Dermis microvascular lymphatic vessel endothelial cell (primary cell): ENCODE measurements around the gene MARCHF7. TPM values are rescaled to one million over a fixed set of nuclear protein-coding genes. Genes with fewer than 3 reads are reported as not detected.
"Not testable (repeated sequence)": the region's sequence is repeated elsewhere in the genome, so short reads cannot be mapped to it uniquely, and the experiment has no call there.

ENCODE experiments used
- DNase-seq, 2 donors: peaks; one replicate each; pipeline versions ENCODE4 v3.0.0 to v3.0.0-alpha.2; 2010; ENCODE audit warnings: low read depth in 2 of 2
- total RNA-seq: library from RNA; depleted of rRNA; stranded (reverse); fragments of >200 nt; gene quantifications from 2 replicates; pipeline ENCODE4 v1.2.1, GENCODE V29; 2014

Gene MARCHF7, protein sequence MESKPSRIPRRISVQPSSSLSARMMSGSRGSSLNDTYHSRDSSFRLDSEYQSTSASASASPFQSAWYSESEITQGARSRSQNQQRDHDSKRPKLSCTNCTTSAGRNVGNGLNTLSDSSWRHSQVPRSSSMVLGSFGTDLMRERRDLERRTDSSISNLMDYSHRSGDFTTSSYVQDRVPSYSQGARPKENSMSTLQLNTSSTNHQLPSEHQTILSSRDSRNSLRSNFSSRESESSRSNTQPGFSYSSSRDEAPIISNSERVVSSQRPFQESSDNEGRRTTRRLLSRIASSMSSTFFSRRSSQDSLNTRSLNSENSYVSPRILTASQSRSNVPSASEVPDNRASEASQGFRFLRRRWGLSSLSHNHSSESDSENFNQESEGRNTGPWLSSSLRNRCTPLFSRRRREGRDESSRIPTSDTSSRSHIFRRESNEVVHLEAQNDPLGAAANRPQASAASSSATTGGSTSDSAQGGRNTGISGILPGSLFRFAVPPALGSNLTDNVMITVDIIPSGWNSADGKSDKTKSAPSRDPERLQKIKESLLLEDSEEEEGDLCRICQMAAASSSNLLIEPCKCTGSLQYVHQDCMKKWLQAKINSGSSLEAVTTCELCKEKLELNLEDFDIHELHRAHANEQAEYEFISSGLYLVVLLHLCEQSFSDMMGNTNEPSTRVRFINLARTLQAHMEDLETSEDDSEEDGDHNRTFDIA
- 63.8 and 92.3 TPM in 2 replicates for total RNA-seq

DNA sequence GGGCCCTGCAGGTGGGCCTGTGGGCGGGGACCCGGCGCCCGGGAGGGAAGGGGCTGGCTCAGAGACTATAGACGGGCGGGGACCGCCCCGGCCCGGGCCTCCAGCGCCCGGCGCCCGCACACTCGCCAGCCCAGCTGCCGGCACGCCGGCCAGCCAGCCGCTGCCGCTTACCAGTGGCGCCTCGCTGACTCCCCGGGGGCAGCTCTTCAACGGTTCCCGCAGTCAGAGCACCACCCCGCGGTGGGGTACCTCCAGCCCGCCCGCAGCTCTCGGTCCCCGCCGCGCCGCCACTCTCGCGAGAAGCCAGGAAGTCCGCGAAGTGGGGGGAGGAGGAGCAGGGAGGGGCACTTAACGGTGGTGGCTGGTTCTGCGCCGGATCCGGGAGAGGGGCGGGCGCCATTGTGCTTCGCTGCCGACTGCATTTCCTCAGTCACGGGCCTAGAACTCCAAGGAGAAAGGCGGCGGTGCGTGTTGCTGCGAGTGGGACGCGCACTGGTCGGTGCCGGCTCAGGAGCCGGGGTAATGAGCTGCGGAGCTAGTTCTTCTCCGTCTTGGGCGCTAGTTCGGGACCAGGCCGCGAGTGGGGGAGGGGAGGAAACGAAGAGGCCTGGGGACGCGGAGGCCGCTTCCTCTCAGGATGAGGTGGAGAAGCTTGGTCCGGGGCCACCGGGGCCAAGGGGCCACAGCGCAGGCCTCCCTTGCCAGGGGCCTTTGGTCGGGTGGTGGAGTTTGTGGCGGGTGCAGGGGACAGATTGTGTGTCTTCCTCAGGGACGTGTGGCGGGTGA, at the start of gene MARCHF7:
Gene MARCHF7 (plus strand): TSS at position 364 of the 786 bp plus-strand sequence. CDS start 16,517 bp downstream, outside the sequence.
- peak; percentile 87 to 96 for DNase-seq

DNA sequence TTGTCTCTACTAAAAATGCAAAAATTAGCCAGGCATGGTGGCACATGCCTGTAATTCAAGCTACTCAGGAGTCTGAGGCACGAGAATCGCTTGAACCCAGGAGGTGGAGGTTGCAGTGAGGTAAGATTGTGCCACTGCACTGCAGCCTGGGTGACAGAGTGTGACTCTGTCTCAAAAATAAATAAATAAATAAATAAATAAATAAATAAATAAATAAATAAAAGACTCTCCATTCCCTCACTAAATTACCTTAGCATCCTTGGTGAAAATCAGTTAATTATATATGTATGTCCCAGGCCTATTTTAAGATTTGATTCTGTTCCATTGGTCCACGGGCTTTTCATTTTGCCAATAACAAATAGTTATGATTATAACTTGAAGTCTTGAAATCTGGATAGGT, 44.9 kb upstream of the MARCHF7 start:
- not testable (repeated sequence) for DNase-seq

DNA sequence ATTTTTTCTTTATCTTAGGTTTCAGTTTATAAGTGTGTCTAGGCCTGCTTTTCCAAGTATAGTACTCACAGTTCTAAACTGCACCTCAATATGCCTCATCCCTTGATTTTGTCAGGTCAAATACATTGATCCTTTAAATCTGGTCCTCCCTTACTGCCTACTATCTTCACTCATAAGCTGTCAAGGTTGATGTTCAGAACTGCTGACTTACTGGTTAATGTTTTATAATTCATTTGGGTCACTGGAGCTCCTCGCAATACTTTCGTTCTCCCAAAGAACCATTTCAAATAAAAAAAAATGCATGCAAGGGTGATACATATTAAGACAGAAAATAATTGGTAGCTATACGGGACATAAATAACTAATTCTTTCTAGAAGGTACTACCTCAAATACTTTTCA, 41.3 kb upstream of the MARCHF7 start:
- no peak for DNase-seq

DNA sequence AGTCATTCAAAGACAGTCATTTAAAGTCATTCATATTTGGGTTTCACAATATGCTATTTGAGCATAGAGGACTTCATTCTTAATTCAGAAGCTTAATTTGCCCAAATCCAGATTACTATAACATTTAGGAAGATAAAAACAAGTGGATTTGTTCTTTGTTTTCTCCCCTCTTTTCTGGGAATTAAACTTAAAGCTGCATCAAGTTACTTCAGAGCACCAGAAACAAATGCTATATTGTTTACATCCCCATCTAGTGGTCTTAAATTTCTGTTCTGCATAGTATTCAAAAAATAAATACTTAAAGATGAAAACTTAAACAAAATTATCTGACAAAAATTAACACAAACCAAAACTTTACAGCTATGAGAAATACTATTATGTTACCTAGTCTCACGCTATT, 34.7 kb upstream of the MARCHF7 start:
- peak; percentile 10 to 36 for DNase-seq

DNA sequence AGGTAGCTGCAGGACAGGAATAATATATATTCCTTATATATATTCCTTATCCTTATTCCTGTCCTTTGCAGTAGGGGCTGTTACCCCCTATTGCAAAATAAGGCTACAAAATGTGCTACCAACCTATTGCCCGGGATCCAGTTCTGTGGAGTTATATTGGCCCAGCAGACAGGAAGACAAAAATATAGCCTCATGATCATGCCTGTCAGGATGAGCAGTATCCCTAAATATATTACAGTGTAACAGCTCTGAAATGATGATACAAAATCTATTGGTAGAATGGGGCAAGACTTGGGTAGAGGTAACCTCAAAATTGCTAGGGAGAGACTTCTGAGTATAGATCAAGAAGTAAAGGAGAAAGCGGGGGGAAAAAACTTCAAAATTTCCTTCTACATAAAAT, 31.6 kb upstream of the MARCHF7 start:
- DNase-seq, result no peak

DNA sequence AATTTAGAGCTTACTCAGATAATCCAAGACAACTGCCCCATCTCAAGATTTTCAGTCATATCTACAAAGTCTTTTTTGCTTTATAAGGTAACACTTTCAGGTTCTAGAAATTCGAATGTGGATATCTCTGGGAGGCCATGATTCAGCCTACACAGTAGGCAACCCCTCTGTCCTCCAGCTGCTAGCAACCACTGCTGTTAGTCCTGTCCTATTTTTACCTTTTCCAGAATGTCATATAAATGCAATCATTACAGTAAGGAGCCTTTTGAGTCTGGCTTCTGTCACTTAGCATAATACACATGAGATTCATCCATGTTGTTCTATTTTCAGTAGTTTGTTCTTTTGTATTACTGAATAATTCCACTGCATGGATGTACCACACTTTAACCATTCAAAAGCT, 28.5 kb upstream of the MARCHF7 start:
- DNase-seq, result no peak

DNA sequence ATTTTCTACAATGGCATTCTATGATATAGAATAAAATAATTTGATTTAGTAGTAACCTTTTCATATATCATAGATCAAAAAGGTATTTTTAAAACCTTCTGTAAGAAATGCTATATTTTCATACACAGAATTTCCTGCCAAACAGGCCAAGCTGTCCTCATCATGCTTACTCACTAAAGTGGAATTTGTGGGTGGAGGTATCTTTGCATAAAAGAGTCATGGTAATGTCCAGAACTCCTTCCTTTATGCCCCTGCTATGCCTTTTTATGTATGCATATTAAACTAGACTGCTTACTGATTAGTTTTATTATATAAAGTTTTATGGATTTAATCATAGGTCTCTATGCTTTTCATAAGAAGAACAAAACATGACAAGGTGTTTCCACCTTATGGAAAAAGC, 27.5 kb upstream of the MARCHF7 start:
- DNase-seq, result peak in 1 of 2 donors; percentile 39

DNA sequence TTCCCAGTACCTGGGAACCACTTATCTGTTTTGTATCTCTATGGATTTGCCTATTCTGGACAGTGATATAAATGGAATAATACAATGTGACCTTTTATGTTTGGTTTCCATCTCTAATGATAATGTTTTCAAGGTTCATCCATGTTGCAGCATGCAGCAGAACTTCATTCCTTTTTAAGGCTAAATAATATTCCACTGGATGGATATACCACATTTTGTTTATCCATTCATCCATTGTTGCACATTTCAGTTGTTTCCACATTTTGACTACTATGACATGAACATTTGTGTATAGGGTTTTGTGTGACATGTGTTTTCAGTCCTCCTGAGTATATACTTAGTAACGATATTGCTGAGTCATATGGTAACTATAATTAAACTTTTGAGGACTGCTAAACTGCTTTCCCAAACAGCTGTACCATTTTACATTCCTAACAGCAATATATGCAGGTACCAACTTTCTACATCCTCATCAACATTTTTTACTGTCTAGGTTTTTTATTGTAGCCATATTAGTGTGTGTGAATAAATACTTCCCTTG, 17.7 kb upstream of the MARCHF7 start:
- no peak for DNase-seq

DNA sequence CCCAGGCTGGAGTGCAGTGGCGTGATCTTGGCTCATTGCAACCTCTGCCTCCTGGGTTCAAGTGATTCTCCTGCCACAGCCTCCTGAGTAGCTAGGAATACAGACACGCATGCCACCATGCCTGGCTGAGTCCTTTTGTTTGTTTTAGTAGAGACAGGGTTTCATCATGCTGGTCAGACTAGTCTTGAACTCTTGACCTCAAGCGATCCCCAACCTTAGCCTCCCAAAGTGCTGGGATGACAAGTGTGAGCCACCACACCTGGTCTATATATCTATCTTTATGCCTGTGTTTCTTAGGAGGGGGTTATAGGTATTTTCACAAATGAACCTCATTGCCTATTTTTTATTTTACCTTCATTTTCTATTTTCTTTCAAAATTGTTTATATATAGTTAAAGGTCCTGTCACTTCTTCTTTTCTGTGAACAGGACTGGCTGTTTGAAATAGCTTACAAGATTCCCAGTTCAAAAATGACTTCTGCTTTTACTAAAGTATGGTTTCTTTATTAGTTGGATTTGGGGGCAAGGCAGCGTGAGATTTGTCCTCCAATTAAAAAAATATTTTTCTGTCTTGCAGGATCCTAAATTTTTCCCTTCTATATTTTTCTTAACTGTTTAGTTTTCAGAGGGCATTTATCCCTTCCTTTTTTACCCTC, 16.4 kb upstream of the MARCHF7 start:
- no peak for DNase-seq

DNA sequence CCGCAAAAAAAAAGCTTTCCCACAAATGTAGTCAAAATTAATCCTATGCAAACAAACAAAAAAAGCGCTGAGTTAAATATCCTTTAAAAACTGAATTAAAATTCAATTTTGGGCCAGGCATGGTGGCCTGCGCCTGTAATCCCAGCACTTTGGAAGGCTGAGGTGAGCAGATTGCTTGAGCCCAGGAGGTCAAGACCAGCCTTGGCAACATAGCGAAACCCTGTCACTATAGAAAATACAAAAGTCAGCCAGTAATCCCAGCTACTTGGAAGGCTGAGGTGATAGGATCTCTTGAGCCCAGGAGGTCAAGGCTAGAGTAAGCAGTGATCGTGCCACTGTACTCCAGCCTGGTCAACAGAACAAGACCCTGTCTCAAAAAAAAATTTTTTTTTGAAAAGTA, 8.8 kb upstream of the MARCHF7 start:
- DNase-seq, result no peak

DNA sequence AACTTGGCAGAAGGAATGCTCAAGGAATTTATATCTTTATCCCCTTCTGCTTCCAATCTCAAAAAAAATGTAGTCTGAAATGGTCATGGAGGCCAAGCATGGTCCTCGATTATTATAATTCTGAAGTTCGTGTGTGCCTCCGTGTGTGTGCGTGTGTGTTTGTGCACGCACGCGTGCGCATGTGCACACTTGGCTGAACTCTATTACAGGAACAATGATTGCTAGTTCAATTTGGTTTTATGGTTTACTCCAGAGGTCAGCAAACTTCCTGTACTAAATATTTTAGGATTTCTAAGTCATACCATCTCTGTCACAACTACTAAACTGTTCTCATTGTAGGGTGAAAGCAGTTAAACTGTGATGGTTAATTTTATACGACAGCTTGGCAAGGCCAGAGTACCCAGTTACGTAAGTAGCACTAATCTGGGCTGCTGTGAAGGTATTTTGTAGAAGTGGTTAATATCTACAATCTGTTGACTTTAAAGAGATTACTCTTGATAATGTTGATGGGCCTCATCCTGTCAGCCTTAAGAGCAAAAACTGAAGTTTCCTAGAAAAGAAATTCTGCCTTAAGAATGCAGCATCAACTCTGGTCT, 5.8 kb upstream of the MARCHF7 start:
- DNase-seq, result no peak

DNA sequence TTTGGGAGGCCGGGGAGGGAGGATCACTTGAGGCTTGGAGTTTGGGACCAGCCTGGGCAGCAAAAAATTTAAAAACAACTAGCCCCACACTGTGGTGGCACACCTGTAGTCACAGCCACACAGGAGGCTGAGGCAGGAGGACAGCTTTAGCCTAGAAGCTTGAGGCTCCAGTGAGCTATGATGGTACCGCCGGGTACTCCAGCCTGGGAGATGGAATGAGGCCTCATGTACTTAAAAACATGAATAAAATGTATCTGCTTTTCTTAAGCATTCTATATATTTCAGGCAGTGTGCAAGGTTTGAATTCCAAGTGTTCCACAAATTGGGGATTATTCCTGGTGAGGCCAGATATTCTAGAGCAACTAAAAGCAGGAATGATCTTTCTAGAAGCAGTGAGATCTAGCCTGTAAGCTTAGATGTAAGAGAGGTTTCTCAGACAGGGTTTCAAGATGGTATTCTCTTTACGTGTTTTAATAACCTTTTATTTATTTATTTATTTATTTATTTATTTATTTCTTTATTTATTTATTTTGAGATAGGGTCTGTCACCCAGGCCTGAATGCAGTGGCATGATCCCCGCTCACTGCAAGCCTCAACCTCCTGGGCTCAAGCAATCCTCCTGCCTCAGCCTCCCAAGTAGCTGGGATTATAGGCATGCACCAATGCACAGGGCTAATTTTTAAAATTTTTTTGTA, 4.1 kb upstream of the MARCHF7 start:
- no peak for DNase-seq

DNA sequence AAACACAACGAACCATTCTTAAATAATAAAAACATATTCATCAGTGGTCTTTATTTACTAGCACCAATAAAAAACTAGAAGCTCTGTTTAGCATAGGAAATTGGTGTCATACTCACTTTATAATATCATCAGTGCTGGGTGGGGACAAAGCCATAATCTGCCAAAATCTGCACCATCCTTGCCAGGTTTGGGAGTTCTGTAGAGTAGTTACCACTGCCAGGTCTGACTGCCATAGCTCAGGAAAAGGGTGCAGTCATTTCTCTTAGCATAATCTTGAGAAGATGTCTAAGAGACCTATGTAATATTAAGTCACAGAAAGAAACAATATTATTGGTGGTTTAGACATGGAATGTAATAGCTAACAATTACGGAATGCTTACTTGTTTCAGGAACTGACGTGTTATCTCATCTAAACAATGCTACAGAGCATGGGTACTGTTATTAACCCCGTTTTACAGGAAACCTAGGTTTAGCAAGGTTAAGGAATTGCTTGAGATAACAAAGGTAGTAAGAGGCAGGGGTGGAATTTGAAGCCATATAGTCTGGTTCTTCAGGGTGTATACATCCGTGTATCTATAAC, 1.6 kb upstream of the MARCHF7 start:
- peak; percentile 41 to 66 for DNase-seq

DNA sequence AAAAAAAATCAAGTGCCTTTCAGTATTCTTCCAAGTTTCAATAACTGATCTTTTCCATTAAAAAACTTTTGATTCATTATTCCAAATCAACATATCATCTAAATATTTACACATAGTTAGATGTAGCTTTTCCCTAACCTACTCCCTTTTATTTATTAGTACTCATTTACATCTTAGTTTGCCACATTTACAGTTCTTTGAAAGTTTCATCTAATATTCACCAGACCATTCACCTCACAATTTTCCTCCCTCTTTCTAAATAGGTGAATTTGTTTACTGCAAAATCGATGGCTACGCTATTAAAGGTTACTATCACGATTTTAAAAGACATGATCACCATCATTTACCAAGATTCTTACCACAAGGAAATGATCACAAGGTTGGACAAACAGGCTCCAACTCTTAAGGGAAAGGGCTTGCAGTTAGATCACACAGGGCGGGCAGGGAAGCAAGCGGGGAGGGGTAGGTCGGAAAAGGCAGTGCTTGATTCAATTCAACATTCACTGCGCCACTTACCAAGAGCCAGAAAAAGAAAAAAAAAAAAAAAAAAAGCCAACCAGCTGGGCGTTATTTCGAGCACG, 654 bp upstream of the MARCHF7 start:
- DNase-seq, result no peak

DNA sequence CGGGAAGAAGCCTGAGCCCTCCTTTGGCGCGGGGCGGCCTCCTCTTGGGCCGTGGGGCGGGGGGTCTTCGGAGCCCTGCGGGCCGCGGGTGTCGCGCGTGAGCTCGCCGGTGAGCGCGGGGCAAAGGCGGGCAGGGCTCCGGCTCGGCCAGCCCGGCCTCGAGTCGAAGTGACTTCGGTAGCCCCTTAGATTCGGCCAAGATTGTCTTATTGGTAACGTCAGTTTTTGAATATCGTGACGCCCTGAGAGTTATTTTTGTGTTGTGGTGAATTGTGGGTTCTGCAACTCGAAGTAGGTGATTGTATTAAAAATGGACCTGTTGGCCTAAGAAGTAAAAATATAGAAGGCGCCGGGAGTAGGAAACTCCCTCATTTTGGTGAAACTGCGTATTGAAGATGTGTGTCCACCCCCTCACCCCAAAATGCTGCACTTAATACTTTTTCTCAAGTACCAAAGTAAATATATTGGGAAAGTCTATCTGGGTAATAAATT, 669 bp downstream of the MARCHF7 start:
- DNase-seq, result peak in 1 of 2 donors; percentile 34

DNA sequence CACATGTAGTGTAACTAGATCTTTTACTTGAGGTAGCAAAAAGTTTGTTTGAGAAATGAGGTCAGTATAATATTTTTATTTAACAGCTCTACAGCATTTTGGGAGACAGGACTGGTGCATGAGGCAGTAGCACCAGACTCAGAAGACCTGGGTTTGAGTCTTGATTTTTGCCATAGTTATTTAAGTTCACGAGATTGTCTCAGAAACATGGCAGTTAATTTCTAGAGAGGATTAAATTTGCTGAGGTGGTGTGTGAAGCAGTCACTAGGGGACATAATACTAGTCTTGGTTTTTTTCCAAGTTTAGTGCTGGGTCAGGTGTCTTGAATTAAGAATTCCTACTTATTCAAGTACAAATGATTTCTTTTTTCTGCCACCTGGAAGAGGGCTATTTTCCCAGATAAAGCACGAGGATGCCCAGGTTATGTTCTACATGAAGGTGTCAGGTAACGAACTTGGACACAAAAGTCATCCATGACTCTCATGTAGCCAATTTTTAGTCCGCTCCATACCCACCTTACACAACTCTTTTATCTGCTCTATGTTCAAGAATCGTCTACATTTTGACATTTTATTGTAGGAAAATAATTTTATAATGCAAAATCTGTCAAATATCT, 1.4 kb downstream of the MARCHF7 start:
- peak in 1 of 2 donors; percentile 53 for DNase-seq

DNA sequence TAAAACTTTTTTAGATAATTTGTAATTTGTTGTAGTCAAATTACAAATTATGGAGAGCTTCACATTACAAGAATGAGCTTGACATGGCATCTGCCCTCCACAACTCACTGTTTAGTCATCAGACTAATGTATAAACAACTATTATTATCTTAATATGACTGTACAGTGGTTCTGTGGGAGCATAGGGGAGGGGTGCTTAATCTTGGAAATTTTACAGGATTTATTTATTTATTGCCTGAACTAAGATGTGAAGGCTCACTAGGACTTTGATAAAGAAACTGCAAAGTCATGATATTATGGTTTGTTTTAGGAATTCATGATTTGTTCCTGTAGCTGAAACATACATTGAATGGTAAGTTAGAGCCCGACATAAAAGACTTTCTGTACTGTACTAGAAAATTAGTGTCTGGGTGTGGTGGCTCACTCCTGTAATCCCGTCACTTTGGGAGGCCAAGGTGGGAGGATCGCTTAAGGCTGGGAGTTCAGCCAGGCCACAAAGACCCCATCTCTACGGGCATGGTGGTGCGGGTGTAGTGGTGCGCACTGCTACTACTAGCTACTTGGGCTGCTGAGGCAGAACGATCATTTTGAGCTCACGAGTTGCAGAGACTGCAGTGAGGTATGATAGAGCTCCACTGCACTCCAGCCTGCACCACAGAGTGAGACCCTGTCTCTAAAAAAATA, 2.1 kb downstream of the MARCHF7 start:
- peak in 1 of 2 donors; percentile 69 for DNase-seq

DNA sequence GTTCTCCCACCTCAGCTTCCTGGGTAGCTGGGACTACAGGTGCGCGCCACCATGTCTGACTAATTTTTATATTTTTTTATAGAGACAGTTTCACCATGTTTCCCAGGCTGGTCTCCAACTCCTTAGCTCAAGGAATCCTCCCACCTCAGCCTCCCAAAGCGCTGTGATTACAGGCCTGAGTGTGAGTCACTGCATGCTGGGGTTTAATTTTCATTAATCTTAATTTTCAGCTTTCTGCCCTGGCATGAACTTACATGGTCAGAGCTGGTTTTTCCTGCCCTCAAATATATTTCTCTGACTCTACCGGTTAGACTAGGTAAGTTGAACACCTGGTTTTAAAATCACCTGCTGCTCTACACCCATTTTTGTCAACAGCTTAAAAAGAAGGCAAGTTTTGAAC, 3.1 kb downstream of the MARCHF7 start:
- DNase-seq, result no peak
